Bronchial epithelial cell (primary cell): Measurements from ENCODE around the gene LEMD1. TPM values are rescaled to one million over a fixed set of nuclear protein-coding genes. Genes with fewer than 3 reads are reported as not detected.
"Not testable (repeated sequence)": the region's sequence is repeated elsewhere in the genome, so short reads cannot be mapped to it uniquely, and the experiment has no call there.

ENCODE experiments used
- DNase-seq: peaks from one replicate; pipeline ENCODE4 v3.0.0-alpha.2; 2010; ENCODE audit warnings: low read depth
- FAIRE-seq: peaks from 2 replicates; lab custom pipeline; 2011; peaks lifted over from hg19 to GRCh38; lab: Jason Lieb, UNC
- H3K27me3 ChIP-seq: 2 replicates; pipeline ENCODE4 v1.5.1; 2011; ENCODE audit warnings: low read length; ENCODE audit not compliant: control insufficient read depth, insufficient read depth
- H3K36me3 ChIP-seq: 2 replicates; pipeline ENCODE4 v1.5.1; 2011; ENCODE audit warnings: low read length; ENCODE audit not compliant: control insufficient read depth, insufficient read depth
- H3K4me3 ChIP-seq: 2 replicates; pipeline ENCODE4 v1.5.1; 2011; ENCODE audit warnings: mild to moderate bottlenecking, low read depth, low read length, control low read depth
- CTCF ChIP-seq: IDR thresholded peaks from 2 replicates; pipeline ENCODE4 v1.5.1; 2011; ENCODE audit warnings: mild to moderate bottlenecking, moderate library complexity, low read length, control low read depth, inconsistent platforms; ENCODE audit not compliant: insufficient read depth, severe bottlenecking
- total RNA-seq: library from RNA; depleted of rRNA; stranded (reverse); fragments of >200 nt; gene quantifications from 2 replicates; pipeline ENCODE4 v1.2.1, GENCODE V29; 2014

LEMD1 gene
- total RNA-seq, 1 donor from 2014 or later = 2.1 TPM

GRCh38 chr1:205417870-205418635 is 3.8 kb downstream of the LEMD1 start:
- Histone ChIP-seq H3K4me3 (no peak overlapping the region), H3K36me3 (no peaks in the 10 kb centered on the region), H3K27me3 (peaks cover 6% of the 10 kb centered on the region)
- FAIRE-seq (no peak), DNase-seq (no peak)
- no peak for TF ChIP-seq CTCF

GRCh38 chr1:205416322-205416721 is 5.5 kb downstream of the LEMD1 start:
- Histone ChIP-seq H3K36me3 (no peaks in the 10 kb centered on the region), H3K4me3 (no peak overlapping the region), H3K27me3 (peaks cover 4% of the 10 kb centered on the region)
- DNase-seq (no peak), FAIRE-seq (no peak)
- no peak for TF ChIP-seq CTCF

- FAIRE-seq = no peak
- peaks cover 4% of the 10 kb centered on the region for H3K27me3 ChIP-seq
- H3K4me3 ChIP-seq = no peak overlapping the region
- no peak for DNase-seq
- no peak for TF ChIP-seq CTCF
- H3K36me3 ChIP-seq = no peaks in the 10 kb centered on the region
These were observed 11.1 kb downstream of the LEMD1 start for GRCh38 chr1:205410581-205411298.

GRCh38 chr1:205407970-205408369 is 13.9 kb downstream of the LEMD1 start:
- FAIRE-seq (no peak), DNase-seq (no peak)
- TF ChIP-seq CTCF = no peak
- no peaks in the 10 kb centered on the region for H3K27me3 ChIP-seq
- H3K4me3 ChIP-seq = no peak overlapping the region
- no peaks in the 10 kb centered on the region for H3K36me3 ChIP-seq

GRCh38 chr1:205406252-205406651 is 15.6 kb downstream of the LEMD1 start:
- not testable (repeated sequence) for DNase-seq, H3K27me3 ChIP-seq, FAIRE-seq

GRCh38 chr1:205404484-205404883 is 17.4 kb downstream of the LEMD1 start:
- not testable (repeated sequence) for H3K27me3 ChIP-seq, H3K36me3 ChIP-seq, DNase-seq, FAIRE-seq, H3K4me3 ChIP-seq

More at GRCh38 chr1:205406252-205406651, 15.6 kb downstream of the LEMD1 start:
- H3K4me3 ChIP-seq, H3K36me3 ChIP-seq: not testable (repeated sequence)
